ENCODE data around the gene NPY.

Gene NPY

GRCh38 chr7:24283897-24284698 lies at the start of gene NPY:
Gene NPY, plus strand, starts transcription at chr7:24284190. Its CDS starts 1,051 bp downstream, at chr7:24285241.
- TF ChIP-seq CTCF (IDR thresholded peaks at IDR 0.05), result no peak

- no peak for TF ChIP-seq CTCF (IDR thresholded peaks at IDR 0.05)
These were observed 44.7 kb upstream of the NPY start for GRCh38 chr7:24239260-24239659.

- no peak for TF ChIP-seq CTCF (IDR thresholded peaks at IDR 0.05)
These were observed 42.8 kb upstream of the NPY start for GRCh38 chr7:24241206-24241605.

DNA sequence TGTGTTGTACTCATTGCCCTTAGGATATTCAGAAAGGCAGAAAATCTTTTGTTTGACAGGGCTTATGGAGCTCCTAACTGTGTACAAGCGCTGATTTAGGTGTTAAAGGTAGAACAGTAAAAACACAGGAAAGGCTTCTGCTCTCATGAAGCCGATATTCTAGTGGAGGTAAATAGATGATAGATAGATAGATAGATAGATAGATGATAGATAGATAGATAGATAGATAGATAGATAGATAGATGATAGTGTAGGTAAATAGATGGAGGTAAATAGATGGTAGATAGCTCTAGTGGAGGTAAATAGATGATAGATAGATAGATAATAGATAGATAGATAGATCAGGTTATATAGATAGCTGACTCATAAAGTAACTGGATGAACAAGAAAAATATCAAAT lies 39.4 kb upstream of the NPY start:
- TF ChIP-seq CTCF (IDR thresholded peaks at IDR 0.05), result no peak

DNA sequence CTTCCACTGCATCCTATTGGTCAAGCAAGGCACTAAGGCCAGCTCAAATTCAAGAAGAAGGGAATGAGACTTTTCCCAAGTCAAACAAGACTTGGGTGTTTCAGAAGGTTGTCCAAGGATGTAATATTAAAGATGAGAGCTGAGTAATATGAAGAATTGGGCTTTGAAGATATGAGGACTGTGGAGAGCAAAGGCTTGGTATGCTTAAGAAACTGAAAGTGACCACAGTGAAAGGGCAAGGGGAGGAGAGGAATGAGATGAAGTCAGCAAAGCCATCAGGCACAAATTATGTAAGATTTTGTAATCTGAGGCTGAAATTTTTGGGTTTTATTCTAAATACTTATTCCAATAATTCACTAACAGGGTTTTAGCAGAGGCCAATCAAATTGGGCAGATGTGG lies 38.6 kb upstream of the NPY start:
- no peak for TF ChIP-seq CTCF (IDR thresholded peaks at IDR 0.05)

DNA sequence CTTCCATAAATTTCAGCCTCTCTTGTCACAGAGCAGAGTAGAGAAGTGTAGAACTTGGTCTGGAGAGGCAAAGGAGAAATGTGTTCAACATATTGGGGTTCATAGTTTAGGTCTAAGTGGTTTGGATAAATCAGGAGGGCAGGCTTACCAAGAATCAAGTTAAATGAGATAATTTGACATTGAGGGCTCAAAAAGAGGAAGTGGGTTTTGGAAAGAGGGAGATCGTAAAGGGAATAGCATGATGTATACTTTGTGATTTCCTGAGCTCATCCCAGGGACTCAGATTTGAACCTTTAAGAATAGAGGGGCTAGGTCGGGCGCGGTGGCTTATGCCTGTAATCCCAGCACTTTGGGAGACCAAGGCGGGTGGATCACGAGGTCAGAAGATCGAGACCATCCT lies 34.7 kb upstream of the NPY start:
- no peak for TF ChIP-seq CTCF (IDR thresholded peaks at IDR 0.05)

GRCh38 chr7:24251568-24251967 lies 32.4 kb upstream of the NPY start:
- TF ChIP-seq CTCF (IDR thresholded peaks at IDR 0.05), result no peak

GRCh38 chr7:24255139-24255538 lies 28.9 kb upstream of the NPY start:
- no peak for TF ChIP-seq CTCF (IDR thresholded peaks at IDR 0.05)

Data from LNCAP (cell line).